Fibroblast of villous mesenchyme (primary cell): Measurements from ENCODE around the gene GPR157. TPM values are rescaled to one million over a fixed set of nuclear protein-coding genes. Genes with fewer than 3 reads are reported as not detected.
"Not testable (repeated sequence)": the region's sequence is repeated elsewhere in the genome, so short reads cannot be mapped to it uniquely, and the experiment has no call there.

Experiments used
- DNase-seq: peaks from one replicate; pipeline ENCODE4 v3.0.0-alpha.2; 2010; ENCODE audit warnings: low read depth
- H3K4me3 ChIP-seq: 2 replicates; pipeline ENCODE4 v1.5.1; 2011; ENCODE audit warnings: low read depth, mild to moderate bottlenecking, low read length
- CTCF ChIP-seq: IDR thresholded peaks from 2 replicates; pipeline ENCODE4 v1.5.1; 2012; ENCODE audit warnings: low read depth, mild to moderate bottlenecking, low read length; ENCODE audit not compliant: insufficient read depth
- total RNA-seq: library from RNA; depleted of rRNA; stranded (reverse); fragments of >200 nt; gene quantifications from 2 replicates; pipeline ENCODE4 v1.2.3, GENCODE V29; 2012

GPR157 gene
- total RNA-seq, 1 donor = 9.5 TPM

GRCh38 chr1:9097947-9098705 is 30.8 kb downstream of the GPR157 start:
- DNase-seq = no peak
- no peak overlapping the region for H3K4me3 ChIP-seq
- no peak for TF ChIP-seq CTCF

- no peak for DNase-seq
- TF ChIP-seq CTCF = no peak
- H3K4me3 ChIP-seq = no peak overlapping the region
These were observed 33.1 kb downstream of the GPR157 start for GRCh38 chr1:9095818-9096217.

GRCh38 chr1:9093996-9094595 is 34.8 kb downstream of the GPR157 start:
- DNase-seq, H3K4me3 ChIP-seq: not testable (repeated sequence)

DNA sequence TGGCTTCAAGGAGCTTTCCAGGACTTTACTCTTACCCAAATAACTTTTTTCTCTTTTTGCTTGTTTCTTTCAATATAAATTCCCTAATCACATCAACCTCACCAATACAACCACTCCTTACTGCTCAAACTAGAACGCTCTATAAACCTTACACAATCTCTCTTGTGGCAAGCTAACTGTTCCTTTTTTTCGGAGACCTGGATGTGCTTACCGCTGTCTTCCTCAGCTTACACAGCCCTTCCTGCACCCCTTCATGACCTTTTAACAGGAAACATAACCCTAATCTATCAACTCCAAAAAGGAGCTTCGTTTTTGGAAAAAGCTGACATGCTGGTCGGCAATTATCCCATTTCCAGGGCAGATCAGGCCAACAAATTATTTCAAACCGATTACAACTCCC is 35.3 kb downstream of the GPR157 start:
- no peak overlapping the region for H3K4me3 ChIP-seq
- TF ChIP-seq CTCF = no peak
- DNase-seq = no peak

DNA sequence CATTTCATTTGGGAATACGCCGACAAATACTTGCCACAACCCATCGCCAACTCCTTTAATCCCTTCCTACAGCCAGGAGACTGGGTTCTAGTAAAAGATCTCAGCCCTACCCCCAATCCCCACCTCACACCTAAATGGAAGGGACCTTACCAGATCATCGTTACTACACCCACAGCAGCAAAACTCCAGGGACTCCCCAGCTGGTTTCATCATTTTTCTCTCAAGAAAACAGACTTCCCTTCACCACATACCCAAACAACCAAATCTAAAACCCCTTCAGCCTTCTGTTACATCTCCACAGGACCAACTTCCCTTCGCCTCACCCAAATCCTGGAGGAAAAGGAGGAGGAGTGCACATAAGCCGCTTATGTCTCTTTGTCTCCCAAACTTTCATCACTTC is 35.8 kb downstream of the GPR157 start:
- TF ChIP-seq CTCF = no peak
- no peak for DNase-seq
- no peak overlapping the region for H3K4me3 ChIP-seq

DNA sequence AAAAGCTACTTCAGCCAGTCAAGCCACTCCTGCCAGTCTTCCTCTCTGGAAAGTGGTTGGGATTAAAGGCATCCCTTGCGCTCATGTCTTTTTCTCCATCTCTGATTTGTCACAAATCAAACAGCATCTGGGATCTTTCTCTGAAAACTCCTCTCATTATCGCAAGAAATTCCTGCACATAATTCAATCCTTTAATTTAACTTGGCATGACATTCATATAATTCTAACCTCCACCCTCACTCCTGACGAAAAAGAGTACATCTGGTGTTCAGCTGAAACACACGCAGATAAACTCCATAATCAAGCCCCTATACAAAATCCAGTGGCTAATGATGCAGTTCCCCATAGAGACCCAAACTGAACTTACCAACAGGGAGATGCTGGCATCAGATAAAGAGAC is 40.1 kb downstream of the GPR157 start:
- no peak overlapping the region for H3K4me3 ChIP-seq
- no peak for TF ChIP-seq CTCF
- DNase-seq = no peak

DNA sequence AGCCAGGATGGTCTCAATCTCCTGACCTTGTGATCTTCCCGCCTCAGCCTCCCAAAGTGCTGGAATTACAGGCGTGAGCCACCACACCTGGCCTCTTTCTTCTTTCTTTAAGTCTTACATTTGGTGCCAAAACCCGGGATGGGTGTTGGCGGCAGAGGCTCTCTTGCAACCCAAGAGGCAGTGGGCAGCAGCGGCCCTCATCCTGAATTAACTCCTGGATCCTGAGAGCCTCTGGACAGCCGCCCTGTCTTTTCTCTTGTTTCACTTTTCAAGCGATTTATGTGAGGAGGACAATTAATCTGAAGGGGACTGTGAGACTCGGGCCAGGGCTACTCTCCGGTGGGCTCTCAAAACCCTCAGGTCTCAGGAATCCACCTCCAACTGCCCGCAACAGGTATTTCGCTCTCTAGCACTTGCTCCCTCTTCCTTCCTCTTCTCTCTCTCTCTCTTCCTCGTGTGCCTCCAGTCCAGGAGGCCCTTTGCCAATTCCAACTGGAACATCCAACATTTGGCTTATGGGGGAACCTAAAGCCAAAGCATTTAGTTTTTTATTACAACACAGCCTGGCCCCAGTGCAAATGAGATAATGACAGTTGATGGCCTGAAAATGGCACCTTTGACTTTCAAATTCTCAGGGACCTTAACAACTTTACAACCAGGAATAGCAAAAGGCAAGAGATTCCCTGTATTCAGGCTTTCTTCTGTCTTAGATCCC is 41.3 kb downstream of the GPR157 start:
- H3K4me3 ChIP-seq = no peak overlapping the region
- TF ChIP-seq CTCF = no peak
- DNase-seq = no peak
